Gastroesophageal sphincter (tissue), 4 donors: ENCODE data around the gene BTBD9. TPM values are rescaled to one million over a fixed set of nuclear protein-coding genes. Genes with fewer than 3 reads are reported as not detected.

ENCODE experiments used
- ATAC-seq: fragments of 150-250 bp; one replicate; pipeline ENCODE4 v1.9.1; 2016; ENCODE audit warnings: mild to moderate bottlenecking, moderate library complexity
- H3K27ac ChIP-seq, 4 donors: fragments of 200-600 bp; sonication (generic) in 3 of 4; 1 replicate in 3 of 4; 2 replicates in 1 of 4; pipeline ENCODE4 v1.5.1; 2016 to 2019
- H3K27me3 ChIP-seq: fragments of 200-600 bp; sonication (generic); one replicate; pipeline ENCODE4 v1.5.1; 2019
- H3K36me3 ChIP-seq, 2 donors: fragments of 200-600 bp; sonication (generic); one replicate each; pipeline ENCODE4 v1.5.1; 2019; ENCODE audit warnings: control low read depth in 1 of 2
- H3K4me1 ChIP-seq, 3 donors: fragments of 200-600 bp; sonication (generic); 1 replicate in 2 of 3; 2 replicates in 1 of 3; pipeline ENCODE4 v1.5.1; 2016 to 2019; ENCODE audit warnings: control low read depth in 2 of 3
- H3K4me3 ChIP-seq, 2 donors: fragments of 200-600 bp; sonication (generic); one replicate each; pipeline ENCODE4 v1.5.1; 2019; ENCODE audit warnings: mild to moderate bottlenecking in 1 of 2, moderate library complexity in 1 of 2
- H3K9me3 ChIP-seq, 3 donors: fragments of 200-600 bp; sonication (generic); one replicate each; pipeline ENCODE4 v1.5.1; 2017 to 2019; ENCODE audit warnings: control low read depth in 2 of 3
- CTCF ChIP-seq, 4 experiments: fragments of 200-600 bp in 2 of 4; fragments of 450-650 bp in 2 of 4; sonication (generic) in 1 of 4; IDR thresholded peaks; one replicate each; pipeline ENCODE4 v1.5.1; 2017 to 2019; ENCODE audit warnings: antibody characterized with exemption in 4 of 4, mild to moderate bottlenecking in 2 of 4, moderate library complexity in 2 of 4
- EP300 ChIP-seq: sonication (generic); formaldehyde crosslinking; IDR thresholded peaks from one replicate; pipeline ENCODE4 v1.6.1; 2017; ENCODE audit warnings: antibody characterized with exemption, mild to moderate bottlenecking
- POLR2A ChIP-seq, 2 donors: fragments of 450-650 bp; IDR thresholded peaks; one replicate each; pipeline ENCODE4 v1.6.1; 2017; ENCODE audit warnings: antibody characterized with exemption in 2 of 2, mild to moderate bottlenecking in 2 of 2, moderate library complexity in 1 of 2
- POLR2AphosphoS5 ChIP-seq: sonication (generic); formaldehyde crosslinking; IDR thresholded peaks from one replicate; pipeline ENCODE4 v1.6.1; 2017; ENCODE audit warnings: antibody characterized with exemption
- WGBS, 2 donors: methylation state at CpG; one replicate each; pipeline ENCODE4 v1.1.5; 2018; ENCODE audit warnings: low coverage in 1 of 2; 5-methylcytosine and 5-hydroxymethylcytosine counted together
- total RNA-seq, 4 donors: library from RNA; depleted of rRNA; stranded (reverse); fragments of >200 nt; gene quantifications; one replicate each; pipeline ENCODE4 v1.1.0, GENCODE V29; 2016

BTBD9 gene
- total RNA-seq, 4 donors from 2014 or later, result 11.3 to 18.9 (median 13.8) TPM

- ATAC-seq, result no peak
- 90 to 100% methylated on average over 1 of the region's 1 CpG for whole genome bisulfite sequencing, 2 donors
- H3K4me1 ChIP-seq, result peaks cover 8 to 26% (median 8%) of the 10 kb centered on the region in 3 donors
- TF ChIP-seq CTCF (IDR thresholded peaks at IDR 0.05) (no peak), EP300 (no peak), POLR2A (IDR thresholded peaks at IDR 0.05) (no peak), POLR2AphosphoS5 (no peak)
- H3K27ac ChIP-seq, result no peak overlapping the region
- no peaks in the 10 kb centered on the region for H3K36me3 ChIP-seq
- H3K4me3 ChIP-seq, result no peak overlapping the region
- H3K9me3 ChIP-seq, result no peaks in the 10 kb centered on the region
- no peaks in the 10 kb centered on the region for H3K27me3 ChIP-seq
These were observed 285.7 kb downstream of the BTBD9 start for GRCh38 chr6:38354037-38354381.

GRCh38 chr6:38353310-38354036 is 286.3 kb downstream of the BTBD9 start:
- H3K27ac ChIP-seq, result no peak overlapping the region
- peaks cover 8 to 26% (median 8%) of the 10 kb centered on the region in 3 donors for H3K4me1 ChIP-seq
- no peak overlapping the region for H3K4me3 ChIP-seq
- H3K9me3 ChIP-seq, result no peaks in the 10 kb centered on the region
- no peaks in the 10 kb centered on the region for H3K36me3 ChIP-seq
- no peak for TF ChIP-seq CTCF (IDR thresholded peaks at IDR 0.05)
- no peak for TF ChIP-seq EP300
- TF ChIP-seq POLR2A (IDR thresholded peaks at IDR 0.05), result no peak
- TF ChIP-seq POLR2AphosphoS5, result no peak
- WGBS, 2 donors, result 91 to 93% methylated on average over 6 to 7 of the region's 7 CpGs
- no peaks in the 10 kb centered on the region for H3K27me3 ChIP-seq
- no peak for ATAC-seq

- 90 to 100% methylated on average over 1 of the region's 1 CpG for WGBS, 2 donors
- Histone ChIP-seq H3K4me3 (no peak overlapping the region), H3K9me3 (no peaks in the 10 kb centered on the region), H3K36me3 (no peaks in the 10 kb centered on the region), H3K27me3 (no peaks in the 10 kb centered on the region), H3K27ac (no peak overlapping the region), H3K4me1 (peaks cover 8 to 26% (median 8%) of the 10 kb centered on the region in 3 donors)
- TF ChIP-seq POLR2A (IDR thresholded peaks at IDR 0.05) (no peak), CTCF (IDR thresholded peaks at IDR 0.05) (no peak), EP300 (no peak), POLR2AphosphoS5 (no peak)
- no peak for ATAC-seq
These were observed 287.1 kb downstream of the BTBD9 start for GRCh38 chr6:38352636-38353035.

- Histone ChIP-seq H3K27ac (peak overlapping the region in 2 of 4 donors; percentile 30 to 51), H3K27me3 (no peaks in the 10 kb centered on the region), H3K4me1 (peaks cover 8 to 26% (median 8%) of the 10 kb centered on the region in 3 donors), H3K36me3 (no peaks in the 10 kb centered on the region), H3K4me3 (no peak overlapping the region), H3K9me3 (no peaks in the 10 kb centered on the region)
- no peak for ATAC-seq
- TF ChIP-seq POLR2AphosphoS5 (no peak), POLR2A (IDR thresholded peaks at IDR 0.05) (no peak)
These were observed 288.8 kb downstream of the BTBD9 start for GRCh38 chr6:38350942-38351341.

- H3K4me3 ChIP-seq, result no peak overlapping the region
- H3K36me3 ChIP-seq, result no peaks in the 10 kb centered on the region
- WGBS, 2 donors, result 89 to 97% methylated on average over 4 of the region's 4 CpGs
- H3K27me3 ChIP-seq, result no peaks in the 10 kb centered on the region
- H3K4me1 ChIP-seq, result peaks cover 8 to 26% (median 8%) of the 10 kb centered on the region in 3 donors
- no peak for ATAC-seq
- H3K27ac ChIP-seq, result peak overlapping the region in 3 of 4 donors; percentile 29 to 51 (median 30)
- no peaks in the 10 kb centered on the region for H3K9me3 ChIP-seq
- TF ChIP-seq POLR2A (IDR thresholded peaks at IDR 0.05), result no peak
- no peak for TF ChIP-seq POLR2AphosphoS5
- no peak for TF ChIP-seq EP300
- no peak for TF ChIP-seq CTCF (IDR thresholded peaks at IDR 0.05)
These were observed 289.5 kb downstream of the BTBD9 start for GRCh38 chr6:38350220-38350619.
